Measurements from ENCODE around the gene CD48. TPM values are rescaled to one million over a fixed set of nuclear protein-coding genes. Genes with fewer than 3 reads are reported as not detected.
A peak's percentile ranks its signal among the peaks of the same experiment; 100 is the strongest.

The CD48 gene
- total RNA-seq, 6 donors from 2014 or later, result 9.4 to 32.1 (median 16.3) TPM

DNA sequence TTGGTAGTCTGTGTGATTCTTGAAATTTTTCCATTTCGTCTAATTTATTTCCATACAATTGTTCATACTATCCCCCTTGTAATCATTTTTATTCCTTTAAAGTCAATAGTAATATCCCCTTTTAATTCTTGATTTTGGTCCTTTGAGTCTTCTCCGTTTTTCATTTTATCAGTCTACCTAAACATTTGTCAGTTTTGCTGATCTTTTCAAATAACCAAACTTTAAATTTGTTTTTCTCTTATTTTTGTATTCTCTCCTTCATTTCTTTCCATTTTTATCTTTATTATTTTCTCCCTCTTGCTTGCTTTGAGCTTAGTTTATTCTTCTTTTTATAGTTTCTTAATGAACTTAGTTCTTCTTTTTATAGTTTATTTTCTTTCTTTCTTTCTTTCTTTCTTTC lies 43.7 kb downstream of the CD48 start:
- 97 to 99% methylated on average over 2 of the region's 2 CpGs for WGBS, 2 donors
- Histone ChIP-seq H3K36me3 (no peaks in the 10 kb centered on the region), H3K27ac (no peak overlapping the region), H3K4me1 (peaks cover 16 to 29% (median 24%) of the 10 kb centered on the region in 4 donors), H3K27me3 (no peaks in the 10 kb centered on the region), H3K9me3 (peaks cover 0 to 6% (median 0%) of the 10 kb centered on the region in 4 donors), H3K4me3 (no peak overlapping the region)
- no peak for TF ChIP-seq EP300 (IDR thresholded peaks at IDR 0.05)
- no peak for TF ChIP-seq POLR2A (IDR thresholded peaks at IDR 0.05)
- TF ChIP-seq, protein P1, sequence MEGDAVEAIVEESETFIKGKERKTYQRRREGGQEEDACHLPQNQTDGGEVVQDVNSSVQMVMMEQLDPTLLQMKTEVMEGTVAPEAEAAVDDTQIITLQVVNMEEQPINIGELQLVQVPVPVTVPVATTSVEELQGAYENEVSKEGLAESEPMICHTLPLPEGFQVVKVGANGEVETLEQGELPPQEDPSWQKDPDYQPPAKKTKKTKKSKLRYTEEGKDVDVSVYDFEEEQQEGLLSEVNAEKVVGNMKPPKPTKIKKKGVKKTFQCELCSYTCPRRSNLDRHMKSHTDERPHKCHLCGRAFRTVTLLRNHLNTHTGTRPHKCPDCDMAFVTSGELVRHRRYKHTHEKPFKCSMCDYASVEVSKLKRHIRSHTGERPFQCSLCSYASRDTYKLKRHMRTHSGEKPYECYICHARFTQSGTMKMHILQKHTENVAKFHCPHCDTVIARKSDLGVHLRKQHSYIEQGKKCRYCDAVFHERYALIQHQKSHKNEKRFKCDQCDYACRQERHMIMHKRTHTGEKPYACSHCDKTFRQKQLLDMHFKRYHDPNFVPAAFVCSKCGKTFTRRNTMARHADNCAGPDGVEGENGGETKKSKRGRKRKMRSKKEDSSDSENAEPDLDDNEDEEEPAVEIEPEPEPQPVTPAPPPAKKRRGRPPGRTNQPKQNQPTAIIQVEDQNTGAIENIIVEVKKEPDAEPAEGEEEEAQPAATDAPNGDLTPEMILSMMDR (IDR thresholded peaks at IDR 0.05), result no peak
- TF ChIP-seq POLR2AphosphoS5 (IDR thresholded peaks at IDR 0.05), result no peak
- no peak for ATAC-seq (ENCODE audit: low FRiP score in 2 of 2)
- DNase-seq, result no peak

DNA sequence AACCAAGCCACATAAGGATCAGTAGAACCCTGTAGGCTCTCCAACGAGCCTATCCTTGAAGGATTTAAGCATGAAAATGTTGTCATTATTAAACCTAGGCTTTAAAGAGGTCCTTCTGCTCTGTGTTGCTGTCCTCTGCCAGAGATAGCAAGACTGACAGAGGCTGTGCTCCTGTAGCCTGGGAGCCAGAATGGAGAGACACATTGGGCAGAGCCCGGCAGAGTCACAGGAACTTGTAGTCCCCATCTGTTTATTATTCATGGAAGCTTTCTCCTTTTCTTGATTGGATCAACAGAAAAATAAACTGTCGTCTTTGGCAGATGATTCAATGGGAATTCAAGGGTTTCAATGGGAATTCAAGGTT lies 45.6 kb downstream of the CD48 start:
- WGBS, 2 donors, result 33 to 35% methylated on average over 3 of the region's 3 CpGs
- TF ChIP-seq EP300 (IDR thresholded peaks at IDR 0.05) (no peak), POLR2A (IDR thresholded peaks at IDR 0.05) (no peak), POLR2AphosphoS5 (IDR thresholded peaks at IDR 0.05) (no peak)
- TF ChIP-seq, protein P1 (IDR thresholded peaks at IDR 0.05), result no peak
- Histone ChIP-seq H3K4me1 (peaks cover 15 to 29% (median 21%) of the 10 kb centered on the region in 4 donors), H3K27me3 (no peaks in the 10 kb centered on the region), H3K27ac (peak overlapping the region; percentile 70 to 88 (median 78)), H3K4me3 (no peak overlapping the region), H3K36me3 (no peaks in the 10 kb centered on the region), H3K9me3 (peaks cover 0 to 6% (median 0%) of the 10 kb centered on the region in 4 donors)
- ATAC-seq (ENCODE audit: low FRiP score in 2 of 2) (peak in 1 of 2 donors; percentile 40), DNase-seq (no peak)

DNA sequence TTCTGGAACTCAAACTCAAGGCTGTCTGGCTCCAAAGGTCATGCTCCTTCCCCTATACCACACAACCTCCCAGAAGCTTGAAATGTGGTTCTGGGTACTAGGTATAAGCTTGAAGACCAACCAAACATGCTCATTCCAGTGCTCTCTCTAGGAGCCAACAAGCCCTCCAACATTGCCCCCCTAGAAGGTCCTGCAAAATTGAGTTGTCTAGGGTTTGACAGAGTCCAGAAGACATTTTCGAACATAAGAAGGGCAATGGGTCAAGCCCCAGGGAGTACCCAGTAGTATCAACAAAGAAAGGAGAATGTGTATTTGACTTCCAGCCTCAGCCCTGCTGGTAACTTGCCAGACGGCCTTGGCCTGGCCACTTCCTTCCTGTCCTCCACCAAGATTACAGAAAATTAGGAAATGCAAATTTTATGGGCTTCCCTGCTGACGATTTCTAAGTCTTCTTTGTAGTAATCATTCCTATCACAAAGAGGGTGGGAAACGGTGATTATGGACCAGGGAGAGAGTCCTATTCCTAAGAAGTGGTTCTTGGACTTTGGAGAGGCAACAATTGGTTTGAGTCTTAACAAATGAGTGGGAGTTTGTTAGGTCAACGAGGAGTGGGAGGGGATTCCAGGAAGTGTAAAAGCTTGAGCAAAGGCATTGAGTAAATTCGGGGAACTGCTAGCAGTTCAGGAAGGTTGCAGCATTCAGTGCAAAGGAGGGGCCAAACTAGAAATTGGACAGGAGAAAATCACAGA lies 46.1 kb downstream of the CD48 start:
- peak in 1 of 2 donors; percentile 80 for DNase-seq
- H3K27ac ChIP-seq, result peak overlapping the region; percentile 70 to 88 (median 78)

DNA sequence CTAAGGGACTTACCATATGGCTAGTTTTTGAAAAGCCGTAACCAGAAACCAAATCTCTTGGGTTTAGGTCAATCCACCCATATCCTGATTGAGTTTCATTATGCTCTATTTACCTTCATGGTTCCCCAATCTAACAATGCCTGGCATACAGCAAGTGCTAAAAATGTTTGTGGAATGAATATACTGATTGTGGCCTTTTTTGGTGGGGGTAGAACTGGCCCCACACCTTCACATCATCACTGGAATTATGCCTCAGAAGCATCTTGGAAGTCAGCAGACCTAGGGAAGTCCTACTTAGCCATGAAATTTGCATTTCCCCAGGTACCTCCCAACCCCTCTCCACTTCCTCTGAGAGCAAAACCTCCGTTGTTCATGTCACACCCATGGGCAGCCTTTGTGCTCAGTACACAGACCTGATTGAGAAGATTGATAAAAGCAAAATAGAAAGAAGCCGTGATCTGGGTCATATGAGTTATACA lies 47.0 kb downstream of the CD48 start:
- DNase-seq, result no peak
- ATAC-seq (ENCODE audit: low FRiP score in 2 of 2), result no peak
- Histone ChIP-seq H3K4me3 (no peak overlapping the region), H3K4me1 (peaks cover 15 to 29% (median 21%) of the 10 kb centered on the region in 4 donors), H3K36me3 (no peaks in the 10 kb centered on the region), H3K9me3 (peaks cover 0 to 6% (median 0%) of the 10 kb centered on the region in 4 donors), H3K27me3 (no peaks in the 10 kb centered on the region), H3K27ac (peak overlapping the region; percentile 70 to 88 (median 78))
- TF ChIP-seq POLR2A (IDR thresholded peaks at IDR 0.05), result no peak
- TF ChIP-seq, protein P1 (IDR thresholded peaks at IDR 0.05), result no peak
- no peak for TF ChIP-seq EP300 (IDR thresholded peaks at IDR 0.05)
- TF ChIP-seq POLR2AphosphoS5 (IDR thresholded peaks at IDR 0.05), result no peak
- 54 to 59% methylated on average over 3 of the region's 3 CpGs for WGBS, 2 donors

More for the DNA sequence above, 46.1 kb downstream of the CD48 start:
- 14% methylated on average over 6 of the region's 6 CpGs for WGBS, 2 donors
- H3K4me1 ChIP-seq, result peaks cover 15 to 29% (median 21%) of the 10 kb centered on the region in 4 donors
- TF ChIP-seq POLR2AphosphoS5 (IDR thresholded peaks at IDR 0.05) (peak; percentile 45 to 89), POLR2A (IDR thresholded peaks at IDR 0.05) (no peak), EP300 (IDR thresholded peaks at IDR 0.05) (peak; percentile 81 to 90 (median 84))
- TF ChIP-seq, protein P1 (IDR thresholded peaks at IDR 0.05), result peak in 1 of 6 experiments; percentile 9
- no peaks in the 10 kb centered on the region for H3K36me3 ChIP-seq
- H3K4me3 ChIP-seq, result no peak overlapping the region
- H3K27me3 ChIP-seq, result no peaks in the 10 kb centered on the region
- peaks cover 0 to 6% (median 0%) of the 10 kb centered on the region in 4 donors for H3K9me3 ChIP-seq
- peak; percentile 79 to 81 for ATAC-seq (ENCODE audit: low FRiP score in 2 of 2)

All from upper lobe of left lung (tissue), 6 donors.